SJSA1 (cell line): ENCODE measurements around the gene ZNF624. TPM values are rescaled to one million over a fixed set of nuclear protein-coding genes. Genes with fewer than 3 reads are reported as not detected.

Experiments
- DNase-seq, 2 experiments: peaks; one replicate each; pipeline ENCODE4 v3.0.0-alpha.2; 2015 to 2020; ENCODE audit warnings: low spot score in 2 of 2, low read depth in 1 of 2
- H3K27ac ChIP-seq: fragments of 250-450 bp; sonication (Bioruptor Pico); 2 replicates; pipeline ENCODE4 v1.5.1; 2020; ENCODE audit warnings: mild to moderate bottlenecking, moderate library complexity
- H3K27me3 ChIP-seq: fragments of 250-450 bp; sonication (Bioruptor Pico); replicated peaks from 2 replicates; pipeline ENCODE4 v1.5.1; 2020; ENCODE audit warnings: mild to moderate bottlenecking, moderate library complexity
- H3K36me3 ChIP-seq: fragments of 250-450 bp; sonication (Bioruptor Pico); 2 replicates; pipeline ENCODE4 v1.5.1; 2020; ENCODE audit warnings: mild to moderate bottlenecking
- H3K4me1 ChIP-seq: fragments of 250-450 bp; sonication (Bioruptor Pico); replicated peaks from 2 replicates; pipeline ENCODE4 v1.6.1; 2021; ENCODE audit warnings: mild to moderate bottlenecking
- H3K4me3 ChIP-seq: fragments of 250-450 bp; sonication (Bioruptor Pico); 2 replicates; pipeline ENCODE4 v1.5.1; 2020; ENCODE audit warnings: mild to moderate bottlenecking
- H3K9me3 ChIP-seq: fragments of 250-450 bp; sonication (Bioruptor Pico); replicated peaks from 2 replicates; pipeline ENCODE4 v1.5.1; 2020; ENCODE audit warnings: mild to moderate bottlenecking
- total RNA-seq: library from RNA; depleted of rRNA; stranded (reverse); fragments of >200 nt; shearing (Covaris generic); gene quantifications from 2 replicates; pipeline ENCODE4 v1.2.3, GENCODE V29; 2014

ZNF624 gene
- total RNA-seq, 1 experiment from 2014 or later = 3.9 TPM

- Histone ChIP-seq H3K9me3 (no peaks in the 10 kb centered on the region), H3K4me3 (no peak overlapping the region)
- DNase-seq = no peak
Observed at GRCh38 chr17:16652252-16652651, 1.4 kb downstream of the ZNF624 start.

GRCh38 chr17:16649585-16649984, 4.1 kb downstream of the ZNF624 start:
- Histone ChIP-seq H3K27me3 (peaks cover 3% of the 10 kb centered on the region; the same call in 1 of the 2 replicates), H3K4me3 (no peak overlapping the region), H3K4me1 (no peaks in the 10 kb centered on the region; the same call in 1 of the 2 replicates), H3K36me3 (peaks cover 8% of the 10 kb centered on the region; the same call in 1 of the 2 replicates), H3K9me3 (no peaks in the 10 kb centered on the region), H3K27ac (no peak overlapping the region)
- DNase-seq = no peak

More at GRCh38 chr17:16652252-16652651, 1.4 kb downstream of the ZNF624 start:
- Histone ChIP-seq H3K36me3 (peaks cover 6% of the 10 kb centered on the region; the same call in 1 of the 2 replicates), H3K27ac (no peak overlapping the region), H3K4me1 (no peaks in the 10 kb centered on the region; the same call in 1 of the 2 replicates), H3K27me3 (peaks cover 9% of the 10 kb centered on the region; the same call in 1 of the 2 replicates)

- no peak overlapping the region for H3K27ac ChIP-seq
- no peak overlapping the region for H3K4me3 ChIP-seq
- no peak for DNase-seq
- no peaks in the 10 kb centered on the region; the same call in 1 of the 2 replicates for H3K9me3 ChIP-seq
- no peaks in the 10 kb centered on the region for H3K27me3 ChIP-seq
- peaks cover 5% of the 10 kb centered on the region for H3K36me3 ChIP-seq
- H3K4me1 ChIP-seq = no peaks in the 10 kb centered on the region
Observed at GRCh38 chr17:16639438-16639837, 14.2 kb downstream of the ZNF624 start.

- Histone ChIP-seq H3K27me3 (no peaks in the 10 kb centered on the region), H3K36me3 (peaks cover 31% of the 10 kb centered on the region), H3K27ac (no peak overlapping the region), H3K4me1 (no peaks in the 10 kb centered on the region), H3K4me3 (no peak overlapping the region), H3K9me3 (peaks cover 37% of the 10 kb centered on the region)
- no peak for DNase-seq
Observed at GRCh38 chr17:16623282-16623681, 30.4 kb downstream of the ZNF624 start.

- Histone ChIP-seq H3K9me3 (peaks cover 37% of the 10 kb centered on the region), H3K4me3 (no peak overlapping the region), H3K36me3 (peaks cover 31% of the 10 kb centered on the region), H3K4me1 (no peaks in the 10 kb centered on the region), H3K27ac (no peak overlapping the region), H3K27me3 (no peaks in the 10 kb centered on the region)
- DNase-seq = no peak
Observed at GRCh38 chr17:16622540-16623277, 30.9 kb downstream of the ZNF624 start.

- Histone ChIP-seq H3K36me3 (peaks cover under 1% of the 10 kb centered on the region; the same call in 1 of the 2 replicates), H3K27ac (no peak overlapping the region), H3K4me3 (no peak overlapping the region), H3K27me3 (no peaks in the 10 kb centered on the region), H3K4me1 (no peaks in the 10 kb centered on the region), H3K9me3 (peaks cover 17% of the 10 kb centered on the region)
- no peak for DNase-seq
Observed at GRCh38 chr17:16617481-16618060, 36.1 kb downstream of the ZNF624 start.

GRCh38 chr17:16599537-16599936, 54.1 kb downstream of the ZNF624 start:
- no peaks in the 10 kb centered on the region for H3K4me1 ChIP-seq
- no peak overlapping the region for H3K27ac ChIP-seq
- no peaks in the 10 kb centered on the region for H3K36me3 ChIP-seq
- 0 out of 2 replicates have a peak, but pooled peaks cover under 1% of the 10 kb centered on the region for H3K27me3 ChIP-seq
- no peak for DNase-seq
- no peak overlapping the region for H3K4me3 ChIP-seq
- peaks cover 4% of the 10 kb centered on the region; the same call in 1 of the 2 replicates for H3K9me3 ChIP-seq

- Histone ChIP-seq H3K9me3 (no peaks in the 10 kb centered on the region), H3K4me1 (peaks cover 4% of the 10 kb centered on the region), H3K4me3 (no peak overlapping the region), H3K36me3 (no peaks in the 10 kb centered on the region), H3K27me3 (no peaks in the 10 kb centered on the region), H3K27ac (no peak overlapping the region)
- no peak for DNase-seq
Observed at GRCh38 chr17:16593356-16594102, 60.1 kb downstream of the ZNF624 start.

- H3K27me3 ChIP-seq = no peaks in the 10 kb centered on the region
- H3K27ac ChIP-seq = no peak overlapping the region
- H3K9me3 ChIP-seq = no peaks in the 10 kb centered on the region
- peak; percentile 83 to 85 for DNase-seq
- peaks cover 4% of the 10 kb centered on the region for H3K4me1 ChIP-seq
- H3K4me3 ChIP-seq = peak overlapping the region; percentile 34
- no peaks in the 10 kb centered on the region for H3K36me3 ChIP-seq
Observed at GRCh38 chr17:16589097-16589969, 64.3 kb downstream of the ZNF624 start.

- Histone ChIP-seq H3K36me3 (no peaks in the 10 kb centered on the region), H3K9me3 (no peaks in the 10 kb centered on the region), H3K27ac (no peak overlapping the region), H3K27me3 (no peaks in the 10 kb centered on the region; the same call in 1 of the 2 replicates), H3K4me1 (peaks cover 4% of the 10 kb centered on the region), H3K4me3 (no peak overlapping the region)
- no peak for DNase-seq
Observed at GRCh38 chr17:16585796-16586195, 67.9 kb downstream of the ZNF624 start.

GRCh38 chr17:16584273-16584995, 69.2 kb downstream of the ZNF624 start:
- Histone ChIP-seq H3K27me3 (no peaks in the 10 kb centered on the region; the same call in 1 of the 2 replicates), H3K9me3 (no peaks in the 10 kb centered on the region; the same call in 1 of the 2 replicates), H3K4me1 (peaks cover 4% of the 10 kb centered on the region), H3K36me3 (no peaks in the 10 kb centered on the region), H3K4me3 (0 out of 2 replicates have a peak overlapping the region, but pooled peaks have one; percentile 6), H3K27ac (no peak overlapping the region)
- DNase-seq = peak; percentile 55 to 81

GRCh38 chr17:16583781-16584180, 69.9 kb downstream of the ZNF624 start:
- DNase-seq = no peak
- Histone ChIP-seq H3K27ac (no peak overlapping the region), H3K36me3 (no peaks in the 10 kb centered on the region), H3K9me3 (no peaks in the 10 kb centered on the region; the same call in 1 of the 2 replicates), H3K4me1 (no peaks in the 10 kb centered on the region; the same call in 1 of the 2 replicates), H3K27me3 (no peaks in the 10 kb centered on the region; the same call in 1 of the 2 replicates), H3K4me3 (no peak overlapping the region)
